ENCODE results near the gene CAST. TPM values are rescaled to one million over a fixed set of nuclear protein-coding genes. Genes with fewer than 3 reads are reported as not detected.

The CAST gene
- total RNA-seq, 4 donors from 2014 or later: 321 to 971 (median 445) TPM

- Histone ChIP-seq H3K27ac (peak overlapping the region; percentile 94 to 99 (median 98)), H3K36me3 (no peaks in the 10 kb centered on the region), H3K4me1 (peaks cover 64 to 96% of the 10 kb centered on the region in 2 donors), H3K4me3 (peak overlapping the region in 1 of 4 donors; percentile 12), H3K9me3 (no peaks in the 10 kb centered on the region), H3K27me3 (no peaks in the 10 kb centered on the region)
- TF ChIP-seq CTCF (IDR thresholded peaks at IDR 0.05 in 4 of 5, conservative IDR thresholded peaks at IDR 0.05 in 1 of 5) (no peak), POLR2A (IDR thresholded peaks at IDR 0.05) (no peak)
- no peak for DNase-seq
- in situ Hi-C loops (cut with MboI; ENCODE audit: low sequenced_read_pairs in 4 of 4): loop anchor here in 3 of 4 donors (10.0 to 25.0 kb wide), 3 partner anchors 847 to 874 kb away; no protein-coding TSS in a partner anchor
- intact Hi-C loops (cut with DNase I; ENCODE audit: low total_unique reads): no loop called here
- peak; percentile 8 to 32 for ATAC-seq
These were observed 47.1 kb downstream of the CAST start for GRCh38 chr5:96709152-96709821.

- TF ChIP-seq CTCF (IDR thresholded peaks at IDR 0.05 in 4 of 5, conservative IDR thresholded peaks at IDR 0.05 in 1 of 5) (no peak), POLR2A (IDR thresholded peaks at IDR 0.05) (no peak)
- H3K4me1 ChIP-seq: peaks cover 83 to 96% of the 10 kb centered on the region in 2 donors
- in situ Hi-C loops (cut with MboI; ENCODE audit: low sequenced_read_pairs in 4 of 4) (loop anchor here in 2 of 4 donors (25.0 kb wide), 2 partner anchors 850 to 875 kb away; no protein-coding TSS in a partner anchor), intact Hi-C loops (cut with DNase I; ENCODE audit: low total_unique reads) (no loop called here)
- H3K27ac ChIP-seq: peak overlapping the region; percentile 94 to 99 (median 98)
- ATAC-seq: no peak
- no peak for DNase-seq
- H3K27me3 ChIP-seq: no peaks in the 10 kb centered on the region
- no peaks in the 10 kb centered on the region for H3K36me3 ChIP-seq
- no peak overlapping the region for H3K4me3 ChIP-seq
- no peaks in the 10 kb centered on the region for H3K9me3 ChIP-seq
These were observed 50.0 kb downstream of the CAST start for GRCh38 chr5:96712100-96712746.

- Histone ChIP-seq H3K9me3 (no peaks in the 10 kb centered on the region), H3K4me3 (no peak overlapping the region), H3K27ac (peak overlapping the region; percentile 94 to 99 (median 98)), H3K4me1 (peaks cover 85 to 96% of the 10 kb centered on the region in 2 donors), H3K27me3 (no peaks in the 10 kb centered on the region), H3K36me3 (no peaks in the 10 kb centered on the region)
- TF ChIP-seq POLR2A (IDR thresholded peaks at IDR 0.05) (no peak), CTCF (IDR thresholded peaks at IDR 0.05 in 4 of 5, conservative IDR thresholded peaks at IDR 0.05 in 1 of 5) (no peak)
- intact Hi-C loops (cut with DNase I; ENCODE audit: low total_unique reads) (no loop called here), in situ Hi-C loops (cut with MboI; ENCODE audit: low sequenced_read_pairs in 4 of 4) (loop anchor here in 2 of 4 donors (25.0 kb wide), 2 partner anchors 852 to 877 kb away; no protein-coding TSS in a partner anchor)
- DNase-seq (no peak), ATAC-seq (peak in 1 of 2 donors; percentile 7)
These were observed 52.3 kb downstream of the CAST start for GRCh38 chr5:96714450-96714849.

- in situ Hi-C loops (cut with MboI; ENCODE audit: low sequenced_read_pairs in 4 of 4): loop anchor here in 2 of 4 donors (25.0 kb wide), 2 partner anchors 853 to 878 kb away; no protein-coding TSS in a partner anchor
- Histone ChIP-seq H3K36me3 (no peaks in the 10 kb centered on the region), H3K27ac (peak overlapping the region; percentile 94 to 99 (median 98)), H3K4me1 (peaks cover 83 to 96% of the 10 kb centered on the region in 2 donors), H3K4me3 (no peak overlapping the region), H3K9me3 (no peaks in the 10 kb centered on the region), H3K27me3 (no peaks in the 10 kb centered on the region)
- TF ChIP-seq CTCF (IDR thresholded peaks at IDR 0.05 in 4 of 5, conservative IDR thresholded peaks at IDR 0.05 in 1 of 5) (no peak), POLR2A (IDR thresholded peaks at IDR 0.05) (no peak)
- intact Hi-C loops (cut with DNase I; ENCODE audit: low total_unique reads): no loop called here
- DNase-seq (peak; percentile 78 to 79), ATAC-seq (peak; percentile 94 to 96)
These were observed 52.8 kb downstream of the CAST start for GRCh38 chr5:96714951-96715451.

All from gastrocnemius medialis (tissue), 4 donors.